Thyroid gland (tissue), 4 donors: ENCODE measurements around the gene C15orf61. TPM values are rescaled to one million over a fixed set of nuclear protein-coding genes. Genes with fewer than 3 reads are reported as not detected.

Experiments
- DNase-seq, 2 donors: peaks; one replicate each; pipeline ENCODE4 v3.0.0-alpha.2; 2019
- H3K27ac ChIP-seq, 3 donors: fragments of 200-600 bp; sonication (generic); 1 replicate in 2 of 3; 2 replicates in 1 of 3; pipeline ENCODE4 v1.5.1; 2016 to 2019; ENCODE audit warnings: mild to moderate bottlenecking in 1 of 3, moderate library complexity in 1 of 3
- H3K27me3 ChIP-seq: fragments of 200-600 bp; sonication (generic); one replicate; pipeline ENCODE4 v1.5.1; 2019
- H3K36me3 ChIP-seq, 2 donors: fragments of 200-600 bp; sonication (generic); one replicate each; pipeline ENCODE4 v1.5.1; 2016 to 2019
- H3K4me1 ChIP-seq, 2 donors: fragments of 200-600 bp; sonication (generic); one replicate each; pipeline ENCODE4 v1.5.1; 2017 to 2019
- H3K4me3 ChIP-seq, 3 donors: fragments of 200-600 bp; sonication (generic); replicated peaks in 1 of 3; 1 replicate in 2 of 3; 2 replicates in 1 of 3; pipeline ENCODE4 v1.5.1; 2016; ENCODE audit warnings: mild to moderate bottlenecking in 1 of 3
- H3K9me3 ChIP-seq: fragments of 200-600 bp; sonication (generic); one replicate; pipeline ENCODE4 v1.5.1; 2017
- POLR2A ChIP-seq, 2 donors: fragments of 450-650 bp; IDR thresholded peaks; one replicate each; pipeline ENCODE4 v1.6.1; 2017; ENCODE audit warnings: antibody characterized with exemption in 2 of 2, mild to moderate bottlenecking in 2 of 2, moderate library complexity in 1 of 2
- WGBS, 2 donors: methylation state at CpG; one replicate each; pipeline ENCODE4 v1.1.5; 2017; 5-methylcytosine and 5-hydroxymethylcytosine counted together
- intact Hi-C: fragments of 100-400 bp; cut with DNase I; formaldehyde crosslinking; loops from one replicate; pipeline ENCODE4 v1.15.1; 2023
- total RNA-seq, 4 donors: library from RNA; depleted of rRNA; stranded (reverse); fragments of >200 nt; gene quantifications; one replicate each; pipeline ENCODE4 v1.2.3, GENCODE V29; 2016
- TF ChIP-seq, protein P1 (sequence below), 6 experiments: fragments of 200-600 bp in 3 of 6; fragments of 450-650 bp in 3 of 6; sonication (generic) in 3 of 6; IDR thresholded peaks; one replicate each; pipeline ENCODE4 v1.5.1; 2016 to 2019; ENCODE audit warnings: antibody characterized with exemption in 6 of 6, mild to moderate bottlenecking in 2 of 6, inconsistent platforms in 1 of 6, moderate library complexity in 1 of 6

C15orf61 gene
- total RNA-seq, 4 donors from 2014 or later: 2.8 to 14.9 (median 7.9) TPM

GRCh38 chr15:67563092-67563491 is 42.2 kb downstream of the C15orf61 start:
- intact Hi-C loops: no loop called here
- DNase-seq: no peak
- H3K36me3 ChIP-seq: peaks cover 0 to 4% of the 10 kb centered on the region in 2 donors
- TF ChIP-seq POLR2A (IDR thresholded peaks at IDR 0.05): no peak
- TF ChIP-seq, protein P1, sequence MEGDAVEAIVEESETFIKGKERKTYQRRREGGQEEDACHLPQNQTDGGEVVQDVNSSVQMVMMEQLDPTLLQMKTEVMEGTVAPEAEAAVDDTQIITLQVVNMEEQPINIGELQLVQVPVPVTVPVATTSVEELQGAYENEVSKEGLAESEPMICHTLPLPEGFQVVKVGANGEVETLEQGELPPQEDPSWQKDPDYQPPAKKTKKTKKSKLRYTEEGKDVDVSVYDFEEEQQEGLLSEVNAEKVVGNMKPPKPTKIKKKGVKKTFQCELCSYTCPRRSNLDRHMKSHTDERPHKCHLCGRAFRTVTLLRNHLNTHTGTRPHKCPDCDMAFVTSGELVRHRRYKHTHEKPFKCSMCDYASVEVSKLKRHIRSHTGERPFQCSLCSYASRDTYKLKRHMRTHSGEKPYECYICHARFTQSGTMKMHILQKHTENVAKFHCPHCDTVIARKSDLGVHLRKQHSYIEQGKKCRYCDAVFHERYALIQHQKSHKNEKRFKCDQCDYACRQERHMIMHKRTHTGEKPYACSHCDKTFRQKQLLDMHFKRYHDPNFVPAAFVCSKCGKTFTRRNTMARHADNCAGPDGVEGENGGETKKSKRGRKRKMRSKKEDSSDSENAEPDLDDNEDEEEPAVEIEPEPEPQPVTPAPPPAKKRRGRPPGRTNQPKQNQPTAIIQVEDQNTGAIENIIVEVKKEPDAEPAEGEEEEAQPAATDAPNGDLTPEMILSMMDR (IDR thresholded peaks at IDR 0.05): no peak
- no peaks in the 10 kb centered on the region for H3K27me3 ChIP-seq
- peaks cover 7 to 11% of the 10 kb centered on the region in 2 donors for H3K4me1 ChIP-seq
- H3K4me3 ChIP-seq: no peak overlapping the region
- WGBS, 2 donors: 97 to 98% methylated on average over 5 of the region's 5 CpGs
- H3K9me3 ChIP-seq: no peaks in the 10 kb centered on the region
- no peak overlapping the region for H3K27ac ChIP-seq

GRCh38 chr15:67564021-67564967 is 43.4 kb downstream of the C15orf61 start:
- Histone ChIP-seq H3K9me3 (no peaks in the 10 kb centered on the region), H3K36me3 (peaks cover 0 to 4% of the 10 kb centered on the region in 2 donors), H3K27ac (no peak overlapping the region), H3K4me1 (peaks cover 9 to 14% of the 10 kb centered on the region in 2 donors), H3K27me3 (no peaks in the 10 kb centered on the region), H3K4me3 (no peak overlapping the region)
- DNase-seq: no peak
- TF ChIP-seq POLR2A (IDR thresholded peaks at IDR 0.05): no peak
- TF ChIP-seq, protein P1 (IDR thresholded peaks at IDR 0.05): no peak
- 68% methylated on average over 2 of the region's 2 CpGs for WGBS, 2 donors
- intact Hi-C loops: no loop called here

DNA sequence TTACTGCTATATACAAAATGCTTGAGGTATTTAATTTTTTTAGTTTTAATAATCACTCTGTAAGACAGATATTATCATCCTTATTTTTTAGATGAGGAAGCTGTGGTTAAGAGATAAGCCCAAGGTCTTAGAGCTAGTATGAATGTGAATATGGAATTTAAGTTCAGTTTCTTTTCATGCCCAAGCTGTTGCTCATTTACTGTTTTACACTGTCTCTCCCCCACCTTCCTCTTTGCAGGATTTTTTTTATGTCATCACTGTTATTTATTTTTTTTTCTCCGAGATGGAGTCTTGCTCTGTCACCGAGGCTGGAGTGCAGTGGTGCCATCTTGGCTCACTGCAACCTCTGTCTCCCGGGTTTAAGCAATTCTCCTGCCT is 44.0 kb downstream of the C15orf61 start:
- no peaks in the 10 kb centered on the region for H3K9me3 ChIP-seq
- TF ChIP-seq POLR2A (IDR thresholded peaks at IDR 0.05): no peak
- TF ChIP-seq, protein P1 (IDR thresholded peaks at IDR 0.05): no peak
- H3K4me3 ChIP-seq: no peak overlapping the region
- WGBS, 2 donors: 96 to 97% methylated on average over 3 of the region's 3 CpGs
- no peak overlapping the region for H3K27ac ChIP-seq
- H3K27me3 ChIP-seq: no peaks in the 10 kb centered on the region
- peaks cover 0 to 4% of the 10 kb centered on the region in 2 donors for H3K36me3 ChIP-seq
- DNase-seq: no peak
- H3K4me1 ChIP-seq: peaks cover 9 to 19% of the 10 kb centered on the region in 2 donors
- intact Hi-C loops: no loop called here

- 75 to 80% methylated on average over 3 of the region's 3 CpGs for WGBS, 2 donors
- no peak overlapping the region for H3K4me3 ChIP-seq
- intact Hi-C loops: no loop called here
- H3K27ac ChIP-seq: no peak overlapping the region
- H3K4me1 ChIP-seq: peaks cover 3 to 8% of the 10 kb centered on the region in 2 donors
- DNase-seq: no peak
- no peaks in the 10 kb centered on the region for H3K9me3 ChIP-seq
- no peaks in the 10 kb centered on the region for H3K27me3 ChIP-seq
- TF ChIP-seq POLR2A (IDR thresholded peaks at IDR 0.05): no peak
- TF ChIP-seq, protein P1 (IDR thresholded peaks at IDR 0.05): no peak
- H3K36me3 ChIP-seq: peaks cover 0 to under 1% of the 10 kb centered on the region in 2 donors
Measured at GRCh38 chr15:67569668-67570067, 48.7 kb downstream of the C15orf61 start.
